HG02884 (cell line): Measurements from ENCODE around the gene EPX.

ENCODE experiments used
- ATAC-seq: cut with Tn5 transposase; IDR thresholded peaks from one replicate; pipeline ENCODE4 v1.9.1; 2021; ENCODE audit warnings: mild to moderate bottlenecking, moderate library complexity; ENCODE audit not compliant: unreplicated experiment

The EPX gene

GRCh38 chr17:58224315-58224714, 31.8 kb downstream of the EPX start:
- ATAC-seq = no peak

GRCh38 chr17:58227733-58228132, 35.2 kb downstream of the EPX start:
- ATAC-seq = no peak

GRCh38 chr17:58228679-58229078, 36.2 kb downstream of the EPX start:
- no peak for ATAC-seq

GRCh38 chr17:58229384-58229783, 36.9 kb downstream of the EPX start:
- ATAC-seq = no peak

GRCh38 chr17:58229881-58230280, 37.4 kb downstream of the EPX start:
- ATAC-seq = no peak

- ATAC-seq = no peak
These were observed 39.1 kb downstream of the EPX start for GRCh38 chr17:58231641-58232040.

- peak; percentile 57 for ATAC-seq
These were observed 40.2 kb downstream of the EPX start for GRCh38 chr17:58232707-58233156.

GRCh38 chr17:58233543-58233942, 41.0 kb downstream of the EPX start:
- ATAC-seq = no peak

GRCh38 chr17:58234512-58234911, 42.0 kb downstream of the EPX start:
- no peak for ATAC-seq

- no peak for ATAC-seq
These were observed 43.3 kb downstream of the EPX start for GRCh38 chr17:58235821-58236220.

GRCh38 chr17:58236394-58236793, 43.9 kb downstream of the EPX start:
- ATAC-seq = no peak

GRCh38 chr17:58238147-58238634, 45.7 kb downstream of the EPX start, which contains the start of gene LPO:
TSS of gene LPO (plus strand) at chr17:58238584. CDS start at chr17:58242980, 4,396 bp downstream.
- ATAC-seq = no peak

- no peak for ATAC-seq
These were observed 47.5 kb downstream of the EPX start for GRCh38 chr17:58239987-58240386.

GRCh38 chr17:58242171-58242784, 49.8 kb downstream of the EPX start:
- no peak for ATAC-seq

- ATAC-seq = no peak
These were observed 52.4 kb downstream of the EPX start for GRCh38 chr17:58244963-58245362.

GRCh38 chr17:58245428-58246103, 53.0 kb downstream of the EPX start:
- no peak for ATAC-seq

GRCh38 chr17:58246104-58246740, 53.7 kb downstream of the EPX start:
- no peak for ATAC-seq

GRCh38 chr17:58246781-58247180, 54.3 kb downstream of the EPX start:
- ATAC-seq = no peak

GRCh38 chr17:58247511-58248363, 55.2 kb downstream of the EPX start:
- no peak for ATAC-seq

- ATAC-seq = no peak
These were observed 56.4 kb downstream of the EPX start for GRCh38 chr17:58248955-58249269.
